Measurements from ENCODE around the gene ACTL8.

Gene ACTL8

GRCh38 chr1:17833661-17834501 is 78.7 kb downstream of the ACTL8 start:
- no peak overlapping the region for H3K27ac ChIP-seq (replicated peaks)
- TF ChIP-seq SPI1 (IDR thresholded peaks at IDR 0.05; ENCODE audit: borderline replicate concordance, low read depth) = no peak
- no peak for TF ChIP-seq CTCF (IDR thresholded peaks at IDR 0.05; ENCODE audit: insufficient read depth, low read length)
- TF ChIP-seq GABPA (IDR thresholded peaks at IDR 0.05; ENCODE audit: low read depth) = no peak
- TF ChIP-seq REST (IDR thresholded peaks at IDR 0.05; ENCODE audit: insufficient replicate concordance, low read depth) = no peak
- no peak for TF ChIP-seq POLR2AphosphoS5 (IDR thresholded peaks at IDR 0.05; ENCODE audit: low read depth)
- H3K4me3 ChIP-seq (replicated peaks; ENCODE audit: insufficient read depth, low read length) = no peak overlapping the region
- no peaks in the 10 kb centered on the region for H3K27me3 ChIP-seq (ENCODE audit: insufficient read depth, poor library complexity, severe bottlenecking)
- no peak for DNase-seq (ENCODE audit: low read depth in 1 of 2, low spot score in 1 of 2)

- Histone ChIP-seq H3K27me3 (ENCODE audit: insufficient read depth, poor library complexity, severe bottlenecking) (no peaks in the 10 kb centered on the region), H3K4me3 (replicated peaks; ENCODE audit: insufficient read depth, low read length) (no peak overlapping the region), H3K27ac (replicated peaks) (no peak overlapping the region)
- no peak for TF ChIP-seq CTCF (IDR thresholded peaks at IDR 0.05; ENCODE audit: insufficient read depth, low read length)
- no peak for TF ChIP-seq POLR2AphosphoS5 (IDR thresholded peaks at IDR 0.05; ENCODE audit: low read depth)
- no peak for TF ChIP-seq REST (IDR thresholded peaks at IDR 0.05; ENCODE audit: insufficient replicate concordance, low read depth)
- TF ChIP-seq GABPA (IDR thresholded peaks at IDR 0.05; ENCODE audit: low read depth) = no peak
- no peak for TF ChIP-seq SPI1 (IDR thresholded peaks at IDR 0.05; ENCODE audit: borderline replicate concordance, low read depth)
- no peak for DNase-seq (ENCODE audit: low read depth in 1 of 2, low spot score in 1 of 2)
Measured at GRCh38 chr1:17834561-17835100, 79.5 kb downstream of the ACTL8 start.

- H3K27ac ChIP-seq (replicated peaks) = no peak overlapping the region
- no peak overlapping the region for H3K4me3 ChIP-seq (replicated peaks; ENCODE audit: insufficient read depth, low read length)
- DNase-seq (ENCODE audit: low read depth in 1 of 2, low spot score in 1 of 2) = no peak
- no peaks in the 10 kb centered on the region for H3K27me3 ChIP-seq (ENCODE audit: insufficient read depth, poor library complexity, severe bottlenecking)
- no peak for TF ChIP-seq SPI1 (IDR thresholded peaks at IDR 0.05; ENCODE audit: borderline replicate concordance, low read depth)
- no peak for TF ChIP-seq REST (IDR thresholded peaks at IDR 0.05; ENCODE audit: insufficient replicate concordance, low read depth)
- no peak for TF ChIP-seq CTCF (IDR thresholded peaks at IDR 0.05; ENCODE audit: insufficient read depth, low read length)
- no peak for TF ChIP-seq GABPA (IDR thresholded peaks at IDR 0.05; ENCODE audit: low read depth)
- TF ChIP-seq POLR2AphosphoS5 (IDR thresholded peaks at IDR 0.05; ENCODE audit: low read depth) = no peak
Measured at GRCh38 chr1:17837233-17838030, 82.3 kb downstream of the ACTL8 start.
